ENCODE data around the gene GATA2.

DNA sequence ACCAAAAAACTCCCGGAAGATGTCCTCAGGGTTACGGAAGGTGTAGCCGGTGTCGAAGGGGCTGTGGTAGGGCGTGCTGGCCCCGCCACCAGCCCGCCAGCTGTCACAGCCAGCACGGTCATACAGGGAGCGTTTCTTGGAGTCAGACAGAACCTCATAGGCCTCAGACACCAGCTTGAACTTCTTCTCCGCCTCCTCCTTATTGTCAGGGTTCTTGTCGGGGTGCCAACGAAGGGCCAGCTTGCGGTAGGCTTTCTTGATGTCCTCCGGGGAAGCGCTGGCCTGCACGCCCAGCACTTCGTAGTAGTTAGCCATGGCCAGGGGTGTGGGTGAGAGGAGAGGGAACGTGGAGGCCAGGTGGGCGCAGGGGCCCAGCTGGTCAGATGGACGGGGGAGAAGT lies 30.1 kb downstream of the GATA2 start:
- TF ChIP-seq GATA2 (IDR thresholded peaks at IDR 0.05; ENCODE audit: low read depth, low read length) (no peak), GATA3 (IDR thresholded peaks at IDR 0.05; ENCODE audit: low read depth, low read length) (no peak)
